Loucy (cell line): ENCODE results near the gene MAP7.

Experiments used
- EZH2phosphoT487 ChIP-seq: fragments of 200-600 bp; IDR thresholded peaks from 2 replicates; pipeline ENCODE4 v1.6.1; 2018; ENCODE audit warnings: antibody characterized with exemption, mild to moderate bottlenecking, moderate library complexity, borderline replicate concordance
- TF ChIP-seq, protein P1 (sequence below): fragments of 200-600 bp; sonication (generic); conservative IDR thresholded peaks from 2 replicates; pipeline ENCODE4 v1.5.1; 2014; ENCODE audit warnings: mild to moderate bottlenecking, antibody characterized with exemption, low read length

DNA sequence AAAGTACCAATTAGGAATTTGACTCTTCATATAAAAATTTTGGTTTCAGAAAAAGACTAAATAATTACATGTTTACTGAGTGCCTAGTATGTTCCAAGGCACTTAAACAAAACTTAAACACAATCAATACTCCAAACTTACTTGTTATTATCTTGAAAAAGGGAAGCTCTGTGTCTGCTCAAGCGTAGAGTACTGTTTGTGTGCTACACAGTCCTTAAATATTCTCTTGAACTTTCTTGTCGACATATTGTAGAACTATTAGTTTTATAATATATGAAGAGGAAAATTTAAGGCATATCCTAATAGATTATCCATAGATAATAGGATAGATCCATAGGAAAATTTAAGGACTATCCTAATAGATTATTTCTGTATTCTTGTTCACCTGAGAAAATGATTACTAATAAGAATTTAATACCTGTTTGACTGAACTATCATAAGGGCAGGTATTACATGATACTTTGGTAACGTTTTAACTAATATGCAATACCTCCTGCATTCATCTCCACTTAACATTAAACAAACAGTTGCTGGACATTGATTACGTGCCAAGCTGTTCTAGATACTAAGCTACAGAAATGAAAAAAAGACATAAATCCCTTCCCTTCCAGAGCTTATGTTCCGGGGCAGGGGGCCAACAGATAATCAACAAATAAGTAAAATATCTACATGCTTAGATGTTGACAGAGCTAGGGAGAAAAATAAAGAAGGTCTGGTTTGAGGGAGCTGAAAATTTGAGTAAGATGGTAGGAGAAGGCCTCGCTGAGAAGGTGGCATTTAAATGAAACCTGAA lies 145.4 kb downstream of the MAP7 start:
- TF ChIP-seq, protein P1, sequence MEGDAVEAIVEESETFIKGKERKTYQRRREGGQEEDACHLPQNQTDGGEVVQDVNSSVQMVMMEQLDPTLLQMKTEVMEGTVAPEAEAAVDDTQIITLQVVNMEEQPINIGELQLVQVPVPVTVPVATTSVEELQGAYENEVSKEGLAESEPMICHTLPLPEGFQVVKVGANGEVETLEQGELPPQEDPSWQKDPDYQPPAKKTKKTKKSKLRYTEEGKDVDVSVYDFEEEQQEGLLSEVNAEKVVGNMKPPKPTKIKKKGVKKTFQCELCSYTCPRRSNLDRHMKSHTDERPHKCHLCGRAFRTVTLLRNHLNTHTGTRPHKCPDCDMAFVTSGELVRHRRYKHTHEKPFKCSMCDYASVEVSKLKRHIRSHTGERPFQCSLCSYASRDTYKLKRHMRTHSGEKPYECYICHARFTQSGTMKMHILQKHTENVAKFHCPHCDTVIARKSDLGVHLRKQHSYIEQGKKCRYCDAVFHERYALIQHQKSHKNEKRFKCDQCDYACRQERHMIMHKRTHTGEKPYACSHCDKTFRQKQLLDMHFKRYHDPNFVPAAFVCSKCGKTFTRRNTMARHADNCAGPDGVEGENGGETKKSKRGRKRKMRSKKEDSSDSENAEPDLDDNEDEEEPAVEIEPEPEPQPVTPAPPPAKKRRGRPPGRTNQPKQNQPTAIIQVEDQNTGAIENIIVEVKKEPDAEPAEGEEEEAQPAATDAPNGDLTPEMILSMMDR, result no peak
- no peak for TF ChIP-seq EZH2phosphoT487
